ENCODE measurements around the gene PHKA2. TPM values are rescaled to one million over a fixed set of nuclear protein-coding genes. Genes with fewer than 3 reads are reported as not detected.
"Not testable (repeated sequence)": the region's sequence is repeated elsewhere in the genome, so short reads cannot be mapped to it uniquely, and the experiment has no call there.

The PHKA2 gene
- total RNA-seq, 1 donor from 2014 or later = 8.8 TPM

GRCh38 chrX:18856645-18856997 is 127.3 kb downstream of the PHKA2 start:
- ATAC-seq = no peak

- ATAC-seq = no peak
These were observed 127.8 kb downstream of the PHKA2 start for GRCh38 chrX:18855919-18856644.

GRCh38 chrX:18847901-18848300 is 136.0 kb downstream of the PHKA2 start:
- ATAC-seq = not testable (repeated sequence)

Other genes with a start within 250 kb of the PHKA2 start
- gene ADGRG2, start 138.4 kb upstream of the PHKA2 start, total RNA-seq = 0.16 TPM